Trophoblast cell (in vitro differentiated cells and primary cell): Measurements from ENCODE around the gene CEP63.
A peak's percentile ranks its signal among the peaks of the same experiment; 100 is the strongest.

Experiments
- DNase-seq, 2 donors: peaks; one replicate each; pipeline ENCODE4 v3.0.0-alpha.2; 2016
- H2AFZ ChIP-seq: 2 replicates; pipeline ENCODE4 v1.6.1; 2013; ENCODE audit warnings: low read length, moderate library complexity, mild to moderate bottlenecking; ENCODE audit not compliant: insufficient read depth, poor library complexity
- H2AK5ac ChIP-seq: 2 replicates; pipeline ENCODE4 v1.6.1; 2013; ENCODE audit warnings: mild to moderate bottlenecking, low read length
- H2BK120ac ChIP-seq: 2 replicates; pipeline ENCODE4 v1.6.1; 2013; ENCODE audit warnings: low read length, mild to moderate bottlenecking, moderate library complexity; ENCODE audit not compliant: insufficient read depth, poor library complexity
- H2BK12ac ChIP-seq: 2 replicates; pipeline ENCODE4 v1.6.1; 2013; ENCODE audit warnings: mild to moderate bottlenecking, low read length, moderate library complexity
- H2BK5ac ChIP-seq: 2 replicates; pipeline ENCODE4 v1.6.1; 2013; ENCODE audit warnings: low read length, low read depth, moderate library complexity, mild to moderate bottlenecking; ENCODE audit not compliant: poor library complexity
- H3K14ac ChIP-seq: 2 replicates; pipeline ENCODE4 v1.6.1; 2013; ENCODE audit warnings: mild to moderate bottlenecking, low read length
- H3K18ac ChIP-seq: 2 replicates; pipeline ENCODE4 v1.6.1; 2013; ENCODE audit warnings: mild to moderate bottlenecking, low read length
- H3K23ac ChIP-seq: 2 replicates; pipeline ENCODE4 v1.6.1; 2013; ENCODE audit warnings: low read length
- H3K27ac ChIP-seq: 2 replicates; pipeline ENCODE4 v1.5.1; 2013; ENCODE audit warnings: low read depth, mild to moderate bottlenecking, inconsistent platforms, low read length, moderate library complexity
- H3K27me3 ChIP-seq: 2 replicates; pipeline ENCODE4 v1.6.1; 2013; ENCODE audit warnings: inconsistent platforms, mild to moderate bottlenecking, low read length, moderate library complexity; ENCODE audit not compliant: insufficient read depth
- H3K36me3 ChIP-seq, 2 experiments: 1 replicate in 1 of 2; 2 replicates in 1 of 2; pipeline ENCODE4 v1.6.1; 2013; ENCODE audit warnings: low read length in 2 of 2, mild to moderate bottlenecking in 2 of 2, moderate library complexity in 1 of 2; ENCODE audit not compliant: insufficient read depth in 2 of 2, control insufficient read depth in 1 of 2
- H3K4ac ChIP-seq: 2 replicates; pipeline ENCODE4 v1.6.1; 2013; ENCODE audit warnings: low read depth, mild to moderate bottlenecking, low read length, moderate library complexity
- H3K4me1 ChIP-seq, 2 experiments: 1 replicate in 1 of 2; 2 replicates in 1 of 2; pipeline ENCODE4 v1.6.1; 2013; ENCODE audit warnings: low read length in 2 of 2, mild to moderate bottlenecking in 2 of 2, moderate library complexity in 1 of 2; ENCODE audit not compliant: insufficient read depth in 2 of 2, control insufficient read depth in 1 of 2
- H3K4me2 ChIP-seq: 2 replicates; pipeline ENCODE4 v1.6.1; 2013; ENCODE audit warnings: inconsistent platforms, mild to moderate bottlenecking, low read length, moderate library complexity
- H3K4me3 ChIP-seq: 2 replicates; pipeline ENCODE4 v1.5.1; 2013; ENCODE audit warnings: mild to moderate bottlenecking, low read depth, low read length, inconsistent platforms
- H3K79me1 ChIP-seq: one replicate; pipeline ENCODE4 v1.6.1; 2013; ENCODE audit warnings: low read length
- H3K79me2 ChIP-seq: 2 replicates; pipeline ENCODE4 v1.6.1; 2013; ENCODE audit warnings: low read length, mild to moderate bottlenecking; ENCODE audit not compliant: control insufficient read depth, insufficient read depth, poor library complexity
- H3K9ac ChIP-seq: 2 replicates; pipeline ENCODE4 v1.6.1; 2013; ENCODE audit warnings: mild to moderate bottlenecking, low read length
- H3K9me3 ChIP-seq: 2 replicates; pipeline ENCODE4 v1.6.1; 2013; ENCODE audit warnings: low read depth, mild to moderate bottlenecking, control low read depth, inconsistent platforms, low read length; ENCODE audit not compliant: insufficient read depth
- H4K12ac ChIP-seq: 2 replicates; pipeline ENCODE4 v1.6.1; 2013; ENCODE audit warnings: low read depth, mild to moderate bottlenecking, low read length, moderate library complexity
- H4K8ac ChIP-seq: 2 replicates; pipeline ENCODE4 v1.6.1; 2013; ENCODE audit warnings: low read depth, mild to moderate bottlenecking, low read length, moderate library complexity
- H4K91ac ChIP-seq: one replicate; pipeline ENCODE4 v1.6.1; 2013; ENCODE audit warnings: low read depth, mild to moderate bottlenecking, low read length, moderate library complexity
- WGBS: extraction: QIAGEN DNeasy Blood & Tissue Kit; methylation state at CpG from one replicate; pipeline ENCODE4 v1.1.7; 2013; ENCODE audit warnings: missing lambda C conversion rate; ENCODE audit not compliant: insufficient read length, insufficient coverage; ENCODE audit errors: extremely low coverage; 5-methylcytosine and 5-hydroxymethylcytosine counted together

CEP63 gene

DNA sequence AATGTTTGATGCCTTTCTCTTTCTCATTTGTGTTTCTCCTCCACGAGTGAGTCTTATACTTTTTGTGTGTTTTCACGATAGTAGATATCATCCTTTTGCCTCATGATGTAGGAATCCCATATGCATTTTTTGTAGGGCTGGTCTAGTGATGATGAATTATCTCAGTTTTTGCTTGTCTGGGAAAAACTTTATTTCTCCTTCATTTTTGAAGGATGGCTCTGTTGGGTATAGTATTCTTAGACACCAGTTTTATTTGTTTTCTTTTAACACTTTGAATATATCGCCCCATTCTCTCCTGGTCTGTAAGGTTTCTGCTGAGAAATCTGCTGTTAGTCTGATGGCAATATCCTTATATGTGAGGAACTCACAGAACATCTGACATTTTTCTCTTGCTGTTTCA is 18.3 kb downstream of the CEP63 start:
- no peaks in the 10 kb centered on the region for H3K4me1 ChIP-seq
- no peak overlapping the region for H2BK120ac ChIP-seq
- H4K8ac ChIP-seq = no peak overlapping the region
- no peak overlapping the region for H3K4me2 ChIP-seq
- no peak overlapping the region for H3K4me3 ChIP-seq
- H3K18ac ChIP-seq = no peak overlapping the region
- H3K27me3 ChIP-seq = no peaks in the 10 kb centered on the region
- no CpG with 5 or more reads among the region's 3 CpGs for WGBS
- no peak overlapping the region for H2BK5ac ChIP-seq
- H2AK5ac ChIP-seq = no peak overlapping the region
- no peak overlapping the region for H3K14ac ChIP-seq
- H4K91ac ChIP-seq = no peak overlapping the region
- H3K9me3 ChIP-seq = no peaks in the 10 kb centered on the region
- H3K9ac ChIP-seq = no peak overlapping the region
- H3K27ac ChIP-seq = no peak overlapping the region
- H3K4ac ChIP-seq = no peak overlapping the region
- no peak for DNase-seq
- H3K79me2 ChIP-seq = no peaks in the 10 kb centered on the region
- no peak overlapping the region for H3K23ac ChIP-seq
- no peak overlapping the region for H4K12ac ChIP-seq
- H3K36me3 ChIP-seq = no peaks in the 10 kb centered on the region
- H2BK12ac ChIP-seq = no peak overlapping the region
- no peak overlapping the region for H2AFZ ChIP-seq
- no peaks in the 10 kb centered on the region for H3K79me1 ChIP-seq

GRCh38 chr3:134505485-134505884 is 19.6 kb downstream of the CEP63 start:
- Histone ChIP-seq H3K4me2 (no peak overlapping the region), H2BK120ac (no peak overlapping the region), H3K9me3 (no peaks in the 10 kb centered on the region), H3K9ac (no peak overlapping the region), H3K4ac (no peak overlapping the region), H2AK5ac (no peak overlapping the region), H3K14ac (no peak overlapping the region), H3K4me3 (no peak overlapping the region), H2BK5ac (no peak overlapping the region), H4K91ac (no peak overlapping the region), H3K79me2 (no peaks in the 10 kb centered on the region), H2AFZ (no peak overlapping the region), H3K27me3 (no peaks in the 10 kb centered on the region), H2BK12ac (no peak overlapping the region), H3K23ac (no peak overlapping the region), H3K18ac (no peak overlapping the region), H3K4me1 (no peaks in the 10 kb centered on the region), H3K36me3 (no peaks in the 10 kb centered on the region), H4K12ac (no peak overlapping the region), H3K27ac (no peak overlapping the region), H4K8ac (no peak overlapping the region), H3K79me1 (no peaks in the 10 kb centered on the region)
- no peak for DNase-seq
- no CpG with 5 or more reads among the region's 3 CpGs for WGBS

DNA sequence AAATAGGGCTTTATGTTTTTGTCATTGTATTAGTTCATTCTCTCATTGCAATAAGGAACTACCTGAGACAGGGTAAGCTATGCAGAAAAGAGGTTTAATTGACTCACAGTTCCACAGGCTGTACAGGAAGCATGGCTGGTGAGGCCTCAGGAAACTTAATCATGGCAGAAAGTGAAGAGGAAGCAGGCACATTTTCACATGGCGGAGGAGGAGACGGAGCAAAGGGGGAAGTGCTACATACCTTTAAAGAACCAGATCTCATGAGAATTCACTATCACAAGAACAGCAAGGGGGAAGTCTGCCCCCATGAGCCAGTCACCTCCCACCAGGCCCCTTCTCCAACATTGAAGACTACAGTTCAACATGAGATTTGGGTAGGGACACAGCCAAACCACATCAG is 25.6 kb downstream of the CEP63 start:
- peaks cover 0 to 2% of the 10 kb centered on the region in 2 experiments for H3K4me1 ChIP-seq
- H3K14ac ChIP-seq = no peak overlapping the region
- no peak overlapping the region for H3K4ac ChIP-seq
- H3K27ac ChIP-seq = no peak overlapping the region
- H4K8ac ChIP-seq = no peak overlapping the region
- no peak overlapping the region for H3K9ac ChIP-seq
- H2AK5ac ChIP-seq = no peak overlapping the region
- no peaks in the 10 kb centered on the region for H3K79me1 ChIP-seq
- no peaks in the 10 kb centered on the region for H3K79me2 ChIP-seq
- no peak overlapping the region for H3K18ac ChIP-seq
- no peaks in the 10 kb centered on the region for H3K27me3 ChIP-seq
- no peak overlapping the region for H2AFZ ChIP-seq
- H3K4me3 ChIP-seq = no peak overlapping the region
- no peak overlapping the region for H2BK12ac ChIP-seq
- H2BK120ac ChIP-seq = no peak overlapping the region
- H2BK5ac ChIP-seq = no peak overlapping the region
- H3K4me2 ChIP-seq = no peak overlapping the region
- no peak for DNase-seq
- H4K91ac ChIP-seq = no peak overlapping the region
- peaks cover 0 to 3% of the 10 kb centered on the region in 2 experiments for H3K36me3 ChIP-seq
- WGBS = no CpG with 5 or more reads among the region's 2 CpGs
- H3K9me3 ChIP-seq = no peaks in the 10 kb centered on the region
- no peak overlapping the region for H4K12ac ChIP-seq
- no peak overlapping the region for H3K23ac ChIP-seq

DNA sequence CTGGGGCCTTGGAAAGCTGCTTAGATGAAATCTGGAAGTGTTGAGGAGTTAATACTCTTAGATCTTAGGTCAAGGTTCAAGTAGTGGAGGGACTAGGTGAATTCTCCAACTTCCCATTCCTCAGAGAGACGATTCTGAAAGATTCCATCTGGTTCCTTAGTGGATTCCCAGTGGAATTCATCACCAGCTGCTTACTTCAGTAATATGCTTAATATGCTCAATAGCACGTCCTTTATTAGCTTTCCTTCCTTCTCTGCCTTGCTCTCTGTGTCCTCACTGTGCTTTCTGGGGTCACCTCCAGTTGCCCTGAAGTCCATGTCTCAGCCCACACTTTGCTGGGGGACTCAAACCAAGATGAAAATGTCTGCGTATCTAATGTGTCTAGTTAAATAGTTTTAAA is 31.0 kb downstream of the CEP63 start:
- H3K4ac ChIP-seq = no peak overlapping the region
- H2BK120ac ChIP-seq = no peak overlapping the region
- H2BK5ac ChIP-seq = no peak overlapping the region
- H4K91ac ChIP-seq = no peak overlapping the region
- H3K18ac ChIP-seq = no peak overlapping the region
- no peaks in the 10 kb centered on the region for H3K36me3 ChIP-seq
- no peak overlapping the region for H4K8ac ChIP-seq
- no CpG with 5 or more reads among the region's 3 CpGs for WGBS
- H4K12ac ChIP-seq = no peak overlapping the region
- no peak overlapping the region for H3K23ac ChIP-seq
- no peaks in the 10 kb centered on the region for H3K4me1 ChIP-seq
- no peak overlapping the region for H3K4me3 ChIP-seq
- no peak overlapping the region for H3K9ac ChIP-seq
- no peak overlapping the region for H3K27ac ChIP-seq
- H3K9me3 ChIP-seq = no peaks in the 10 kb centered on the region
- H2BK12ac ChIP-seq = no peak overlapping the region
- H3K79me2 ChIP-seq = no peaks in the 10 kb centered on the region
- H3K79me1 ChIP-seq = no peaks in the 10 kb centered on the region
- H3K27me3 ChIP-seq = no peaks in the 10 kb centered on the region
- no peak overlapping the region for H3K4me2 ChIP-seq
- no peak overlapping the region for H2AK5ac ChIP-seq
- peak in 1 of 2 donors; percentile 47 for DNase-seq
- H2AFZ ChIP-seq = no peak overlapping the region
- H3K14ac ChIP-seq = no peak overlapping the region
